Panc1 (cell line): ENCODE data around the gene ABL1. TPM values are rescaled to one million over a fixed set of nuclear protein-coding genes. Genes with fewer than 3 reads are reported as not detected.

Experiments used
- ATAC-seq: fragments of 200-7000 bp; cut with Tn5 transposase; 2 replicates; pipeline ENCODE4 v1.9.1; 2020; ENCODE audit warnings: mild to moderate bottlenecking, moderate library complexity
- BruUV-seq: library from RNA; stranded (reverse); fragments of 400-500 nt; replicated peaks from 2 replicates; lab custom pipeline; 2021; lab: Mats Ljungman, UMichigan
- CTCF ChIA-PET: fragments of 300-600 bp; sonication (Branson Sonifier 250); formaldehyde crosslinking; loops from one replicate; lab custom pipeline; 2022; ENCODE audit warnings: antibody characterized with exemption; lab: Charles Lee
- POLR2A ChIA-PET: fragments of 300-600 bp; sonication (Branson Sonifier 250); formaldehyde crosslinking; loops from one replicate; lab custom pipeline; 2022; ENCODE audit warnings: antibody characterized with exemption; lab: Charles Lee
- DNase-seq: peaks from one replicate; pipeline ENCODE4 v3.0.0-alpha.2; 2010; ENCODE audit warnings: low read depth, low spot score
- H3K27ac ChIP-seq: 2 replicates; pipeline ENCODE4 v1.5.1; 2011; ENCODE audit warnings: mild to moderate bottlenecking, low read length, inconsistent platforms
- H3K27me3 ChIP-seq: fragments of 200-500 bp; sonication (Bioruptor generic); 2 replicates; pipeline ENCODE4 v1.6.0; 2014; ENCODE audit warnings: low read length, inconsistent platforms; ENCODE audit not compliant: control insufficient read depth, insufficient read depth
- H3K36me3 ChIP-seq: fragments of 200-500 bp; sonication (Bioruptor generic); 2 replicates; pipeline ENCODE4 v1.5.1; 2014; ENCODE audit warnings: inconsistent platforms, mild to moderate bottlenecking, low read length, moderate library complexity; ENCODE audit not compliant: control insufficient read depth, insufficient read depth
- H3K4me1 ChIP-seq: 2 replicates; pipeline ENCODE4 v1.5.1; 2011; ENCODE audit warnings: inconsistent platforms, mild to moderate bottlenecking, low read length, moderate library complexity; ENCODE audit not compliant: control insufficient read depth, insufficient read depth
- H3K4me3 ChIP-seq, 2 experiments: 2 replicates each; pipeline ENCODE4 v1.5.1; 2011 to 2012; ENCODE audit warnings: low read depth in 2 of 2, low read length in 2 of 2, mild to moderate bottlenecking in 2 of 2, inconsistent platforms in 1 of 2, moderate library complexity in 1 of 2
- H3K9me3 ChIP-seq: fragments of 200-500 bp; sonication (Bioruptor generic); 2 replicates; pipeline ENCODE4 v1.5.1; 2014; ENCODE audit warnings: low read depth, mild to moderate bottlenecking, inconsistent platforms, low read length, moderate library complexity; ENCODE audit not compliant: control insufficient read depth, insufficient read depth
- CTCF ChIP-seq: fragments of 450-650 bp; IDR thresholded peaks from 2 replicates; pipeline ENCODE4 v1.5.1; 2017; ENCODE audit warnings: mild to moderate bottlenecking
- POLR2AphosphoS5 ChIP-seq: IDR thresholded peaks from 2 replicates; pipeline ENCODE4 v1.6.1; 2012; ENCODE audit warnings: mild to moderate bottlenecking, low read depth, low read length, moderate library complexity
- REST ChIP-seq, 2 experiments: IDR thresholded peaks; 2 replicates each; pipeline ENCODE4 v1.6.1; 2011 to 2012; ENCODE audit warnings: low read depth in 2 of 2, control low read depth in 1 of 2, low read length in 1 of 2, mild to moderate bottlenecking in 1 of 2, moderate library complexity in 1 of 2; ENCODE audit not compliant: insufficient read depth in 1 of 2
- SIN3A ChIP-seq: IDR thresholded peaks from 2 replicates; pipeline ENCODE4 v1.6.1; 2012; ENCODE audit warnings: low read depth, mild to moderate bottlenecking, low read length, moderate library complexity, borderline replicate concordance; ENCODE audit not compliant: insufficient read depth
- TCF7L2 ChIP-seq: IDR thresholded peaks from 2 replicates; pipeline ENCODE4 v1.6.1; 2011; ENCODE audit warnings: mild to moderate bottlenecking, low read depth, low read length, inconsistent platforms
- in situ Hi-C: cut with HindIII; loops from 2 replicates; pipeline ENCODE4 v1.10.0; 2016; ENCODE audit warnings: low sequenced_read_pairs, low pct_unique_long_range_greater_than_20kb
- intact Hi-C: fragments of 100-400 bp; cut with micrococcal nuclease; formaldehyde crosslinking; loops from one replicate; pipeline ENCODE4 v1.10.0; 2022; ENCODE audit not compliant: unreplicated experiment
- total RNA-seq: library from RNA; stranded (reverse); gene quantifications from one replicate; pipeline ENCODE4 v1.2.1, GENCODE V29; 2021; ENCODE audit not compliant: unreplicated experiment

The ABL1 gene
- total RNA-seq, 1 experiment from 2014 or later: 48.4 TPM

- in situ Hi-C loops (no loop called here), intact Hi-C loops (no loop called here)
- no peaks in the 10 kb centered on the region for H3K27me3 ChIP-seq
- TF ChIP-seq CTCF (no peak), TCF7L2 (no peak)
- H3K4me1 ChIP-seq: peaks cover 12% of the 10 kb centered on the region
- DNase-seq (no peak), ATAC-seq (no peak)
- H3K4me3 ChIP-seq: no peak overlapping the region
- H3K27ac ChIP-seq: no peak overlapping the region
- H3K36me3 ChIP-seq: no peaks in the 10 kb centered on the region
- BruUV-seq: no TSS peak
- POLR2A ChIA-PET: no interaction called here
- H3K9me3 ChIP-seq: no peaks in the 10 kb centered on the region
- CTCF ChIA-PET: interaction anchor here (0.6 kb wide), 1 partner anchor 42 kb away, joined by 4 read pairs; no protein-coding TSS in a partner anchor
Observed at GRCh38 chr9:130927338-130927737, 92.3 kb downstream of the ABL1 start.

- TF ChIP-seq TCF7L2 (no peak), REST (IDR thresholded peaks at IDR 0.05; ENCODE audit: insufficient read depth in 1 of 2, low read depth in 2 of 2, low read length in 1 of 2) (no peak), CTCF (no peak), SIN3A (no peak), POLR2AphosphoS5 (no peak)
- POLR2A ChIA-PET: no interaction called here
- no peaks in the 10 kb centered on the region for H3K9me3 ChIP-seq
- H3K36me3 ChIP-seq: no peaks in the 10 kb centered on the region
- CTCF ChIA-PET: interaction anchor here (0.6 kb wide), 1 partner anchor 17 kb away, joined by 5 read pairs; no protein-coding TSS in a partner anchor
- ATAC-seq (peak; percentile 48), DNase-seq (no peak)
- H3K27me3 ChIP-seq: no peaks in the 10 kb centered on the region
- in situ Hi-C loops (no loop called here), intact Hi-C loops (no loop called here)
- no peak overlapping the region for H3K4me3 ChIP-seq
- no TSS peak for BruUV-seq
- no peak overlapping the region for H3K27ac ChIP-seq
- H3K4me1 ChIP-seq: peaks cover 20% of the 10 kb centered on the region
Observed at GRCh38 chr9:130927995-130928900, 93.2 kb downstream of the ABL1 start.
